Ascending aorta (tissue), 2 donors: ENCODE measurements around the gene ENTPD5. TPM values are rescaled to one million over a fixed set of nuclear protein-coding genes. Genes with fewer than 3 reads are reported as not detected.

ENCODE experiments used
- DNase-seq, 2 donors: peaks; one replicate each; pipeline ENCODE4 v3.0.0-alpha.2; 2019; ENCODE audit warnings: low spot score in 2 of 2
- H3K27ac ChIP-seq, 2 donors: fragments of 200-600 bp; sonication (generic); one replicate each; pipeline ENCODE4 v1.5.1; 2016 to 2017; ENCODE audit warnings: mild to moderate bottlenecking in 1 of 2
- H3K27me3 ChIP-seq: fragments of 200-600 bp; sonication (generic); one replicate; pipeline ENCODE4 v1.5.1; 2017
- H3K36me3 ChIP-seq, 2 donors: fragments of 200-600 bp; sonication (generic); one replicate each; pipeline ENCODE4 v1.5.1; 2016
- H3K4me1 ChIP-seq, 2 donors: fragments of 200-600 bp; sonication (generic); one replicate each; pipeline ENCODE4 v1.5.1; 2016 to 2017; ENCODE audit warnings: mild to moderate bottlenecking in 1 of 2
- H3K4me3 ChIP-seq, 2 donors: fragments of 200-600 bp; sonication (generic); one replicate each; pipeline ENCODE4 v1.5.1; 2016 to 2017; ENCODE audit warnings: mild to moderate bottlenecking in 1 of 2
- H3K9me3 ChIP-seq, 2 donors: fragments of 200-600 bp; sonication (generic); one replicate each; pipeline ENCODE4 v1.5.1; 2016
- intact Hi-C: fragments of 100-400 bp; cut with DNase I; formaldehyde crosslinking; loops from one replicate; pipeline ENCODE4 v1.15.1; 2023
- total RNA-seq: library from RNA; depleted of rRNA; stranded (reverse); fragments of >200 nt; gene quantifications from one replicate; pipeline ENCODE4 v1.1.0, GENCODE V29; 2016
- TF ChIP-seq, protein P1 (sequence below), 3 experiments: fragments of 200-600 bp in 2 of 3; fragments of 450-650 bp in 1 of 3; sonication (generic) in 2 of 3; IDR thresholded peaks; one replicate each; pipeline ENCODE4 v1.5.1; 2016 to 2019; ENCODE audit warnings: antibody characterized with exemption in 3 of 3, mild to moderate bottlenecking in 1 of 3, moderate library complexity in 1 of 3

The ENTPD5 gene
- total RNA-seq, 1 donor from 2014 or later, result 2.6 TPM

DNA sequence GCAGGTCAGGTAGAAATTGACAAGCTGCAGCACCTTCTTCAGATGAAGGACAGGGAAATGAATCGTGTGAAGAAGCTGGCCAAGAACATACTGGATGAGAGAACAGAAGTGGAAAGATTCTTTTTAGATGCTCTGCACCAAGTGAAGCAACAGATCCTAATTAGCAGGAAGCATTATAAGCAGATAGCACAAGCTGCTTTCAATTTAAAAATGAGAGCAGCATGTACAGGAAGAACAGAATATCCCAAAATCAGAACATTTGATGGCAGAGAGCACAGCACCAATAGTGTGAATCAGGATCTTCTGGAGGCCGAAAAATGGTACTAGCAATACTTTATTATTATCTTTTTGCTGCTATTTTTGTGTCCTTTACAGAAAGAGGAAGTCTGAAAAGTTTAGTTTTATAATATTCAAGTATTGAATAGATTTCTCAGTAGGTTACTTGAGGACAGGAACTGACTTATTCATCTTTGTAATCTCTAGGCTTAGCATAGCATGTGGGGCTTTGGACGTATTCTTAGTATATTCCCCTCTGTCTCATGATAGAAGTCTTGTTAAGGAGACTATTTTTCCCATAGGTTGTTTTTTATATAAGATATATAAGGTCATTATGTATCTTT, 30.9 kb upstream of the ENTPD5 start:
- DNase-seq, result no peak
- H3K27ac ChIP-seq, result no peak overlapping the region
- TF ChIP-seq, protein P1, sequence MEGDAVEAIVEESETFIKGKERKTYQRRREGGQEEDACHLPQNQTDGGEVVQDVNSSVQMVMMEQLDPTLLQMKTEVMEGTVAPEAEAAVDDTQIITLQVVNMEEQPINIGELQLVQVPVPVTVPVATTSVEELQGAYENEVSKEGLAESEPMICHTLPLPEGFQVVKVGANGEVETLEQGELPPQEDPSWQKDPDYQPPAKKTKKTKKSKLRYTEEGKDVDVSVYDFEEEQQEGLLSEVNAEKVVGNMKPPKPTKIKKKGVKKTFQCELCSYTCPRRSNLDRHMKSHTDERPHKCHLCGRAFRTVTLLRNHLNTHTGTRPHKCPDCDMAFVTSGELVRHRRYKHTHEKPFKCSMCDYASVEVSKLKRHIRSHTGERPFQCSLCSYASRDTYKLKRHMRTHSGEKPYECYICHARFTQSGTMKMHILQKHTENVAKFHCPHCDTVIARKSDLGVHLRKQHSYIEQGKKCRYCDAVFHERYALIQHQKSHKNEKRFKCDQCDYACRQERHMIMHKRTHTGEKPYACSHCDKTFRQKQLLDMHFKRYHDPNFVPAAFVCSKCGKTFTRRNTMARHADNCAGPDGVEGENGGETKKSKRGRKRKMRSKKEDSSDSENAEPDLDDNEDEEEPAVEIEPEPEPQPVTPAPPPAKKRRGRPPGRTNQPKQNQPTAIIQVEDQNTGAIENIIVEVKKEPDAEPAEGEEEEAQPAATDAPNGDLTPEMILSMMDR (IDR thresholded peaks at IDR 0.05), result no peak
- H3K27me3 ChIP-seq, result no peaks in the 10 kb centered on the region
- H3K9me3 ChIP-seq, result no peaks in the 10 kb centered on the region
- H3K4me3 ChIP-seq, result no peak overlapping the region
- intact Hi-C loops, result no loop called here
- no peaks in the 10 kb centered on the region for H3K4me1 ChIP-seq
- H3K36me3 ChIP-seq, result no peaks in the 10 kb centered on the region

DNA sequence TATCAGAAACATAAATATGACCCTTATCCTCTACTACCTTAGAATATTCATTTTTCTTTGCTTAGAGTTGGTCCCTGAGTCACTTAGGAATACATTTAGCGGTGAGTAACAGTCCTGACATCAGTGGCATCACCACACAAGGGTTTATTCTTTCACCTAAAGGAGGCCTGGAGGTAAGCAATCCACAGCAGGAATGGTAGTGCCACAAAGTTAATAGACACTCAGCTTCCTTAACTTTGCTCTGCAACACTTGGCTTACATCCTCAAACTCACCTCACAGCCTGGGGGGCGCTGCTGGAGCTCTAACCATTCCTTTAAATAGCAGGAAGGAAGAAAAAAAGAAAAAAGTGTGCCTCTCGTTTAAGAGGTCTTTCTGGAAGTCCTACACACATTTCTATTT, 29.2 kb upstream of the ENTPD5 start:
- no peaks in the 10 kb centered on the region for H3K4me1 ChIP-seq
- no peak overlapping the region for H3K4me3 ChIP-seq
- DNase-seq, result no peak
- H3K9me3 ChIP-seq, result no peaks in the 10 kb centered on the region
- H3K27ac ChIP-seq, result no peak overlapping the region
- intact Hi-C loops, result no loop called here
- TF ChIP-seq, protein P1 (IDR thresholded peaks at IDR 0.05), result no peak
- H3K27me3 ChIP-seq, result no peaks in the 10 kb centered on the region
- no peaks in the 10 kb centered on the region for H3K36me3 ChIP-seq

DNA sequence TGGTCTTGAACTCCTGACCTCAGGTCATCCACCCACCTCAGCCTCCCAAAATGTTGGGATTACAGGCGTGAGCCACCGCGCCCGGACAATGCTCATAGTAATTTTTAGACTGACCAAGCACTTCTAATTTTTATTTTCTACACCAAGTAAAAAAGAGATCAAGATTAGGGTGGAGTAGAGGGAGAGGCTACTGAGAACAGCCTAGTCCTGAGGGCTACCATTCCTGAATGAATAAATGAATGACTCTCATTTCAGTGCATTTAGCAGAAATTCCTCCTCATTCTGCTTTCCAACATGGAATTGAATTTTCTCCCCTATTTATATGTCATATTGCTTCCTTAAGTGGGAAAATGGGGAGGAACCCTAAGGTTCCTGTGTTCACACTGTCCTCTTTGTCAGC, 26.4 kb upstream of the ENTPD5 start:
- Histone ChIP-seq H3K27me3 (no peaks in the 10 kb centered on the region), H3K9me3 (no peaks in the 10 kb centered on the region), H3K27ac (no peak overlapping the region), H3K36me3 (no peaks in the 10 kb centered on the region), H3K4me3 (no peak overlapping the region), H3K4me1 (no peaks in the 10 kb centered on the region)
- no peak for DNase-seq
- TF ChIP-seq, protein P1 (IDR thresholded peaks at IDR 0.05), result no peak
- intact Hi-C loops, result no loop called here

DNA sequence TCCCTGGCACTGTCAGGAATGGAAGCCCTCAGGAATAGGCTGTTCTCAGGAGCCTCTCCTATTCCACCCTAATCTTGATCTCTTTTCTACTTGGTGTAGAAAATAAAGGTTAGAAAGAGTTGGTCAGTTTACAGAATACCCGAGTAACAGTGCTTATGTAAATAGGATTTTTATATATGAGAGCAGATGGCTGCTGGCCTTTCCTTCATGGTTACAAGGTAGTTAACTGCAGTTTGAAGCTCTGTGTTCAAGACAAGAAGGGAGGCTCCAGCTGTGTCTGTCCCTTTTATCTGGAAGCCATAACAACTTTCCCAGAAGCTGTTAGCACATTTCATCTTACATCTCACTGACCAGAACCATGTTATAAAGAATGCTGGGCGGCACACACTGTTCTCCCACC, 23.2 kb upstream of the ENTPD5 start:
- H3K4me3 ChIP-seq, result no peak overlapping the region
- no peaks in the 10 kb centered on the region for H3K36me3 ChIP-seq
- DNase-seq, result no peak
- TF ChIP-seq, protein P1 (IDR thresholded peaks at IDR 0.05), result no peak
- no peak overlapping the region for H3K27ac ChIP-seq
- H3K4me1 ChIP-seq, result no peaks in the 10 kb centered on the region
- no peaks in the 10 kb centered on the region for H3K27me3 ChIP-seq
- H3K9me3 ChIP-seq, result no peaks in the 10 kb centered on the region
- intact Hi-C loops, result no loop called here

DNA sequence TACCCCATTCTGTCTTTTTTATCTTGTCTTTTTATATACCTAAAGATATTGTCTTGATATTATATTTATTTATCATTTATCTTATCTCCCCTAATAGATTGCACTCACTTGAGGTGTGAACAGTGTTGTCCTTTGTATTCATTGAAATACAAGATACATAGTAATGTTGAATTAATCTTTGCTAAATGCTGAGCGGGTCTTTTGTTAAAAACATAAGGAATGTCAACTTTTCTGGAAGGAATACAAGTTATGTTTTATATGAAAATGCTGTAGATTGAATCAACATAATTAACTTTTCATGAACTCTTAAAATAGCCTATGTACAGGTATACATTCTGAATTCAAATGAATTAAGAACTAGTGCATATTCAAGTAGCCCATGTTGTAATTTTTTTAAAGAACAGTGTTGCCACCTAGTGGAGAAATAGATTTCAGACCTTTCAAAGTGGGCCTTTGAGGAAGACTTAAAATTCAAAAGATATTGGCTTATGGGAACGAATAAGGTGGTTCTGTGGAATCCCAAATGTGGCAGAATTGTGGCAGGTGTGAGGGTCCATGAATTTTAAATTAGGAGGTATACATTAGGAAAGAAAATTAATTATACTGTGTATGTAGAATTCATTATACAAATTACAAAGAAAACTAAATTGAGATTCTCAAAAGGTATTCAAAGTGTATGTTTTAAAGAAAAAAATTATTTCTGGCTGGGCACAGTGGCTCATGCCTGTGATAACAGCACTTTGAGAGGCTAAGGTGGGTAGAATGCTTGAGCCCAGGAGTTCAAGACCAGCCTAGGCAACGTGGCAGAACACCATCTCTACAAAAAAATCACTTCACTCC, 19.2 kb upstream of the ENTPD5 start:
- intact Hi-C loops, result no loop called here
- no peak for DNase-seq
- Histone ChIP-seq H3K4me3 (no peak overlapping the region), H3K36me3 (no peaks in the 10 kb centered on the region), H3K27ac (no peak overlapping the region), H3K27me3 (no peaks in the 10 kb centered on the region), H3K9me3 (no peaks in the 10 kb centered on the region), H3K4me1 (no peaks in the 10 kb centered on the region)
- TF ChIP-seq, protein P1 (IDR thresholded peaks at IDR 0.05), result peak; percentile 43 to 66 (median 63)
